AG09319 (cell line): ENCODE results near the gene ZNF12.

Source experiments
- DNase-seq: peaks from one replicate; pipeline ENCODE4 v3.0.0-alpha.2; 2010; ENCODE audit warnings: low read depth; ENCODE audit errors: extremely low read depth
- CTCF ChIP-seq: IDR thresholded peaks from 2 replicates; pipeline ENCODE4 v1.5.1; 2011; ENCODE audit warnings: low read depth, mild to moderate bottlenecking, inconsistent platforms, low read length, moderate library complexity

ZNF12 gene

GRCh38 chr7:6647541-6647940 lies 59.2 kb downstream of the ZNF12 start:
- TF ChIP-seq CTCF: no peak
- DNase-seq: no peak

- no peak for DNase-seq
- TF ChIP-seq CTCF: no peak
Observed at GRCh38 chr7:6647080-6647479, 59.7 kb downstream of the ZNF12 start.

GRCh38 chr7:6646465-6646864 lies 60.3 kb downstream of the ZNF12 start:
- TF ChIP-seq CTCF: no peak
- no peak for DNase-seq

DNA sequence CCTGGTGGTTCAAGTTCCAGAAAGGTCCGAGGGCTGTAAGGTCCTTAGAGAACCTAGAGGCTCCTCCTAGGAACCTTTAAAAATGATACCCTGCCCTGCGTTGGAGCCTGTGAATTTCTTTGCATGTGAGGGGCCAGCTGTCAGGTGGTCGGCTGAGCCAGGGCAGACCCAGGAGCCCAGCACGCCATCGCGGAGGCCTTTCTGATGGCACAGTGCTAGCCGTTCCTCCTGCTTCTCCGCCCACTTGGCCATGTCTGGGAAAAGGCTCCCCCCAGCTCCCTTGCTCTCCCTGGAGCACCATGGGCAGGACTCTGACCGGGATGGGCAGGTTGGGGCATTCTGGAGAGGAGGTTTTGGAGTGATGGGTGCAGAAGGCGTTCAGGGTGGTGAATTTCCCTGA lies 62.0 kb downstream of the ZNF12 start:
- TF ChIP-seq CTCF: no peak
- DNase-seq: no peak

GRCh38 chr7:6643915-6644625 lies 62.7 kb downstream of the ZNF12 start:
- no peak for TF ChIP-seq CTCF

GRCh38 chr7:6642861-6643640 lies 63.7 kb downstream of the ZNF12 start:
- TF ChIP-seq CTCF: no peak
- DNase-seq: no peak

More at GRCh38 chr7:6643915-6644625, 62.7 kb downstream of the ZNF12 start:
- no peak for DNase-seq

DNA sequence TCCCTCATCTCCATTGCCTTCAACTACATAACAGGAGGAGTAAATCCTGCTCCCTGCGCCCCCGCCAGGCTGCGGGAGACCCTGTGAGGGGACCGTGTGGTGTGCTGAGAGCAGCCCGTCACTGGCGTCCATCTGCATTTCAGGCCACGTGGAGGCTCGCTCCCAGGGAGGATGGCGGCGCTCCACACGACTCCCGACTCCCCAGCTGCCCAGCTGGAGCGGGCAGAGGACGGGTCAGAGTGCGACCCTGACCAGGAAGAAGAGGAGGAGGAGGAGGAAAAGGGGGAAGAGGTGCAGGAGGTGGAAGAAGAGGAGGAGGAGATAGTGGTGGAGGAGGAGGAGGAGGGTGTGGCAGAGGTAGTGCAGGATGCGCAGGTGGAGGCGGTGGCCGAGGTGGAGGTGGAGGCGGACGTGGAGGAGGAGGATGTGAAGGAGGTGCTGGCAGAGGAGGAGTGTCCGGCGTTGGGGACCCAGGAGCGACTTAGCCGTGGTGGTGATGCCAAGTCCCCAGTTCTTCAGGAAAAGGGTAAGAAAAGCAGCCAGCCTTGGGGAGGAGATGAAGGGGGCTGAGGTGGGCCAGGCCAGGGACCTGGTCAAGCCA lies 64.4 kb downstream of the ZNF12 start:
- no peak for TF ChIP-seq CTCF
- DNase-seq: no peak
